Vagina (tissue), 2 donors: ENCODE data around the gene ZNHIT3.

Experiments used
- CTCF ChIP-seq, 3 experiments: fragments of 450-650 bp in 2 of 3; fragments of 200-600 bp in 1 of 3; sonication (generic) in 1 of 3; IDR thresholded peaks; one replicate each; pipeline ENCODE4 v1.5.1; 2017 to 2019; ENCODE audit warnings: antibody characterized with exemption in 3 of 3, mild to moderate bottlenecking in 2 of 3, moderate library complexity in 2 of 3
- POLR2A ChIP-seq, 2 donors: fragments of 450-650 bp; IDR thresholded peaks; one replicate each; pipeline ENCODE4 v1.6.1; 2017; ENCODE audit warnings: antibody characterized with exemption in 2 of 2, mild to moderate bottlenecking in 2 of 2, moderate library complexity in 2 of 2

- TF ChIP-seq POLR2A (IDR thresholded peaks at IDR 0.05): no peak
- TF ChIP-seq CTCF (IDR thresholded peaks at IDR 0.05): no peak
These were observed 25.0 kb upstream of the ZNHIT3 start for GRCh38 chr17:36461330-36462110.
